Measurements from ENCODE around the gene RNF213. TPM values are rescaled to one million over a fixed set of nuclear protein-coding genes. Genes with fewer than 3 reads are reported as not detected.

RNF213 gene
- polyA plus RNA-seq, 3 donors = 54.7 to 107 (median 104) TPM

GRCh38 chr17:80346498-80347275, 86.0 kb downstream of the RNF213 start:
- DNase-seq = no peak

GRCh38 chr17:80347536-80347935, 86.9 kb downstream of the RNF213 start:
- no peak for DNase-seq

GRCh38 chr17:80347948-80348351, 87.3 kb downstream of the RNF213 start:
- DNase-seq = no peak

- DNase-seq = no peak
Observed at GRCh38 chr17:80348551-80349150, 88.0 kb downstream of the RNF213 start.

GRCh38 chr17:80349151-80349651, 88.5 kb downstream of the RNF213 start:
- DNase-seq = no peak

GRCh38 chr17:80349751-80350150, 89.1 kb downstream of the RNF213 start:
- no peak for DNase-seq

GRCh38 chr17:80352216-80352895, 91.7 kb downstream of the RNF213 start:
- no peak for DNase-seq

- DNase-seq = no peak
Observed at GRCh38 chr17:80352991-80353665, 92.5 kb downstream of the RNF213 start.

- DNase-seq = no peak
Observed at GRCh38 chr17:80353718-80354275, 93.1 kb downstream of the RNF213 start.

GRCh38 chr17:80354336-80354735, 93.7 kb downstream of the RNF213 start:
- DNase-seq = no peak

- DNase-seq = no peak
Observed at GRCh38 chr17:80356231-80356856, 95.7 kb downstream of the RNF213 start.

GRCh38 chr17:80358131-80358530, 97.5 kb downstream of the RNF213 start:
- no peak for DNase-seq

GRCh38 chr17:80358861-80359260, 98.2 kb downstream of the RNF213 start:
- no peak for DNase-seq

- no peak for DNase-seq
Observed at GRCh38 chr17:80359422-80360110, 98.9 kb downstream of the RNF213 start.

- DNase-seq = no peak
Observed at GRCh38 chr17:80360396-80360795, 99.7 kb downstream of the RNF213 start.

- DNase-seq = no peak
Observed at GRCh38 chr17:80361495-80362220, 101.0 kb downstream of the RNF213 start.

- no peak for DNase-seq
Observed at GRCh38 chr17:80362428-80363119, 101.9 kb downstream of the RNF213 start.

- DNase-seq = no peak
Observed at GRCh38 chr17:80363120-80363515, 102.5 kb downstream of the RNF213 start.

GRCh38 chr17:80363518-80364090, 103.0 kb downstream of the RNF213 start:
- no peak for DNase-seq

Measured in renal pelvis (tissue), 4 donors.